SHP77 treated with DMSO at 0.1 percent for 48 hours (cell line): ENCODE data around the gene NAP1L4.

ENCODE experiments used
- DNase-seq: peaks from one replicate; lab custom pipeline; 2025; lab: John Stamatoyannopoulos, UW

The NAP1L4 gene

GRCh38 chr11:3010521-3011275, 18.6 kb upstream of the NAP1L4 start:
- no peak for DNase-seq

GRCh38 chr11:3010004-3010403, 17.9 kb upstream of the NAP1L4 start:
- no peak for DNase-seq

GRCh38 chr11:3009481-3009880, 17.4 kb upstream of the NAP1L4 start:
- no peak for DNase-seq

- DNase-seq = no peak
These were observed 16.7 kb upstream of the NAP1L4 start for GRCh38 chr11:3008746-3009336.

- DNase-seq = no peak
These were observed 15.4 kb upstream of the NAP1L4 start for GRCh38 chr11:3007404-3008010.

- no peak for DNase-seq
These were observed 14.6 kb upstream of the NAP1L4 start for GRCh38 chr11:3006505-3007260.

- no peak for DNase-seq
These were observed 12.4 kb upstream of the NAP1L4 start for GRCh38 chr11:3004481-3004880.

GRCh38 chr11:3003396-3004231, 11.5 kb upstream of the NAP1L4 start:
- DNase-seq = no peak

GRCh38 chr11:3002871-3003270, 10.7 kb upstream of the NAP1L4 start:
- no peak for DNase-seq

GRCh38 chr11:3002351-3002861, 10.3 kb upstream of the NAP1L4 start:
- no peak for DNase-seq

- no peak for DNase-seq
These were observed 9.4 kb upstream of the NAP1L4 start for GRCh38 chr11:3001496-3001895.

GRCh38 chr11:3000032-3000961, 8.2 kb upstream of the NAP1L4 start:
- no peak for DNase-seq

GRCh38 chr11:2999464-2999998, 7.4 kb upstream of the NAP1L4 start:
- DNase-seq = no peak

- no peak for DNase-seq
These were observed 6.1 kb upstream of the NAP1L4 start for GRCh38 chr11:2998073-2998850.

- DNase-seq = no peak
These were observed 5.3 kb upstream of the NAP1L4 start for GRCh38 chr11:2997406-2997805.

GRCh38 chr11:2996976-2997375, 4.8 kb upstream of the NAP1L4 start:
- DNase-seq = no peak

GRCh38 chr11:2995893-2996554, 3.9 kb upstream of the NAP1L4 start:
- DNase-seq = no peak

GRCh38 chr11:2995031-2995561, 3.0 kb upstream of the NAP1L4 start:
- DNase-seq = no peak

GRCh38 chr11:2994336-2994730, 2.2 kb upstream of the NAP1L4 start:
- DNase-seq = no peak
